Astrocyte (in vitro differentiated cells and primary cell): Measurements from ENCODE around the gene ZNF121.

Experiments used
- EZH2 ChIP-seq: IDR thresholded peaks from 2 replicates; pipeline ENCODE4 v1.6.1; 2012; ENCODE audit warnings: mild to moderate bottlenecking, low read length, inconsistent platforms; ENCODE audit not compliant: insufficient read depth
- TF ChIP-seq, protein P1 (sequence below): IDR thresholded peaks from 2 replicates; pipeline ENCODE4 v1.5.1; 2011; ENCODE audit warnings: low read depth, mild to moderate bottlenecking, inconsistent platforms, low read length, moderate library complexity; ENCODE audit not compliant: insufficient read depth

GRCh38 chr19:9528757-9529336 lies 55.5 kb downstream of the ZNF121 start:
- TF ChIP-seq, protein P1, sequence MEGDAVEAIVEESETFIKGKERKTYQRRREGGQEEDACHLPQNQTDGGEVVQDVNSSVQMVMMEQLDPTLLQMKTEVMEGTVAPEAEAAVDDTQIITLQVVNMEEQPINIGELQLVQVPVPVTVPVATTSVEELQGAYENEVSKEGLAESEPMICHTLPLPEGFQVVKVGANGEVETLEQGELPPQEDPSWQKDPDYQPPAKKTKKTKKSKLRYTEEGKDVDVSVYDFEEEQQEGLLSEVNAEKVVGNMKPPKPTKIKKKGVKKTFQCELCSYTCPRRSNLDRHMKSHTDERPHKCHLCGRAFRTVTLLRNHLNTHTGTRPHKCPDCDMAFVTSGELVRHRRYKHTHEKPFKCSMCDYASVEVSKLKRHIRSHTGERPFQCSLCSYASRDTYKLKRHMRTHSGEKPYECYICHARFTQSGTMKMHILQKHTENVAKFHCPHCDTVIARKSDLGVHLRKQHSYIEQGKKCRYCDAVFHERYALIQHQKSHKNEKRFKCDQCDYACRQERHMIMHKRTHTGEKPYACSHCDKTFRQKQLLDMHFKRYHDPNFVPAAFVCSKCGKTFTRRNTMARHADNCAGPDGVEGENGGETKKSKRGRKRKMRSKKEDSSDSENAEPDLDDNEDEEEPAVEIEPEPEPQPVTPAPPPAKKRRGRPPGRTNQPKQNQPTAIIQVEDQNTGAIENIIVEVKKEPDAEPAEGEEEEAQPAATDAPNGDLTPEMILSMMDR, result no peak
- no peak for TF ChIP-seq EZH2
